ENCODE data around the gene RBCK1. TPM values are rescaled to one million over a fixed set of nuclear protein-coding genes. Genes with fewer than 3 reads are reported as not detected.

RBCK1 gene
- total and polyA plus RNA-seq, 2 donors (not counting 3 experiments of a cell fraction or from before 2014, with no cell fraction given): 80.4 to 82.7 TPM

DNA sequence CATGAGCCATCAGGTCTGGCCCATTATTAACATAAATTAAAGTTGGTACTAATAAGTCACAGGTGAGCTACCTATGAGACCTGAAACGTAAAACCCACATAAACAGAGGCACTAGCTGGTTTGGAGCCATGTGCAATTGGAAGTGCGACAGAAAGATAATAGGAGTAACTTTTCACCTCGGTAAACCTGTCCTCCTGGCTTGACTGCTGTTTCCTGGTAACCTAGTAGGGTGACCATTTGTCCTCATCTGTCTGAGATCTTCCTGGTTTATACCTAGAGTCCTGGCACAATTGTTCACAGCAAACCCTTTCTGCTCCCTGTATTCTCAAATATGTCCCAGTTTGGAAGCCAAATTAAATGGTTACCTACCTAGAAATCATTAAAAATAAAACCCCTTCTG lies 46.9 kb downstream of the RBCK1 start:
- H3K9me1 ChIP-seq (replicated peaks; ENCODE audit: control insufficient read depth, extremely low read depth, insufficient read depth, low read length): no peaks in the 10 kb centered on the region
- dilution Hi-C loops (cut with MboI; ENCODE audit: extremely low pct_ligation_motif_present, low sequenced_read_pairs): no loop called here

DNA sequence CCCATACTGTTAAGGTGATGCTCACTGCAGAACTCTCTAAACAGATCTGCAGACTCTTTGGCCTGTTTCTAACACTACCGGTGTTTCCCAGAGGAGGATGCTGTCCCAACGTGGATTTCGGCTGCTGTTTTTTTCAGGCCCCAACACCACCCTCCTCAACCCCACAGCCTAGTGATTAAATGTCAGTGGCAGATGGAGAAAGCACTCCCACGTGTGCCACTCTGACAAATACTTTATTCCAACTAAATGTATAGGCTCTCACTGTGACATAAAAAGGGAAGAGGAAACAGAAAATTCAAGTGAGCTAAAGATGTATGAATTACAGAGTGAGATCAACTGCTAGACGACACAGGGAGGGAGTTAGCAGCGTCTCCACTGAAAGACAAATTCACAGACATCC lies 50.7 kb downstream of the RBCK1 start:
- Histone ChIP-seq H3K9me1 (replicated peaks; ENCODE audit: control insufficient read depth, extremely low read depth, insufficient read depth, low read length) (no peaks in the 10 kb centered on the region), H4K20me1 (replicated peaks; ENCODE audit: control insufficient read depth, extremely low read depth, insufficient read depth, low read length) (peaks cover 3% of the 10 kb centered on the region), H2AFZ (ENCODE audit: low read depth, low read length) (no peak overlapping the region), H3K9ac (replicated peaks; ENCODE audit: extremely low read depth, insufficient read depth, low read length) (no peak overlapping the region), H3K79me2 (ENCODE audit: control insufficient read depth, insufficient read depth, low read length) (peaks cover 66% of the 10 kb centered on the region), H3K4me2 (ENCODE audit: insufficient read depth, low read length) (peak overlapping the region; percentile 27), H3K27me3 (ENCODE audit: control insufficient read depth in 2 of 2, insufficient read depth in 2 of 2, low read length in 2 of 2) (no peaks in the 10 kb centered on the region), H3K36me3 (ENCODE audit: control insufficient read depth in 2 of 2, extremely low read depth in 1 of 2, insufficient read depth in 2 of 2, low read length in 2 of 2) (no peaks in the 10 kb centered on the region), H3K4me1 (ENCODE audit: control insufficient read depth, extremely low read depth, insufficient read depth, low read length) (peaks cover 28% of the 10 kb centered on the region), H3K27ac (ENCODE audit: insufficient read depth, low read depth, low read length) (no peak overlapping the region), H3K9me3 (replicated peaks; ENCODE audit: control insufficient read depth, insufficient read depth, low read length) (no peaks in the 10 kb centered on the region), H3K4me3 (replicated peaks in 1 of 3; ENCODE audit: insufficient read depth in 1 of 3, low read depth in 1 of 3, low read length in 3 of 3) (no peak overlapping the region)
- BruUV-seq (replicated peaks): no TSS peak
- intact Hi-C loops (cut with micrococcal nuclease) (no loop called here), dilution Hi-C loops (cut with MboI; ENCODE audit: extremely low pct_ligation_motif_present, low sequenced_read_pairs) (no loop called here)
- DNase-seq (ENCODE audit: low read depth, low spot score) (no peak), FAIRE-seq (peak; percentile 48)
- TF ChIP-seq GATA2 (IDR thresholded peaks at IDR 0.05; ENCODE audit: insufficient read depth, insufficient read length, low read depth, low read length) (no peak), MYC (IDR thresholded peaks at IDR 0.05; ENCODE audit: low read depth, low read length) (no peak), POLR2AphosphoS5 (IDR thresholded peaks at IDR 0.05; ENCODE audit: insufficient read depth, low read depth, low read length) (no peak), EZH2 (IDR thresholded peaks at IDR 0.05; ENCODE audit: borderline replicate concordance, low read depth, low read length, severe bottlenecking) (no peak), JUN (IDR thresholded peaks at IDR 0.05; ENCODE audit: borderline replicate concordance, insufficient read depth, insufficient read length, low read depth) (no peak), POLR2A (IDR thresholded peaks at IDR 0.05; ENCODE audit: low read depth, low read length) (no peak), FOS (IDR thresholded peaks at IDR 0.05; ENCODE audit: borderline replicate concordance, insufficient read depth, low read length) (no peak)
- TF ChIP-seq, protein P1, sequence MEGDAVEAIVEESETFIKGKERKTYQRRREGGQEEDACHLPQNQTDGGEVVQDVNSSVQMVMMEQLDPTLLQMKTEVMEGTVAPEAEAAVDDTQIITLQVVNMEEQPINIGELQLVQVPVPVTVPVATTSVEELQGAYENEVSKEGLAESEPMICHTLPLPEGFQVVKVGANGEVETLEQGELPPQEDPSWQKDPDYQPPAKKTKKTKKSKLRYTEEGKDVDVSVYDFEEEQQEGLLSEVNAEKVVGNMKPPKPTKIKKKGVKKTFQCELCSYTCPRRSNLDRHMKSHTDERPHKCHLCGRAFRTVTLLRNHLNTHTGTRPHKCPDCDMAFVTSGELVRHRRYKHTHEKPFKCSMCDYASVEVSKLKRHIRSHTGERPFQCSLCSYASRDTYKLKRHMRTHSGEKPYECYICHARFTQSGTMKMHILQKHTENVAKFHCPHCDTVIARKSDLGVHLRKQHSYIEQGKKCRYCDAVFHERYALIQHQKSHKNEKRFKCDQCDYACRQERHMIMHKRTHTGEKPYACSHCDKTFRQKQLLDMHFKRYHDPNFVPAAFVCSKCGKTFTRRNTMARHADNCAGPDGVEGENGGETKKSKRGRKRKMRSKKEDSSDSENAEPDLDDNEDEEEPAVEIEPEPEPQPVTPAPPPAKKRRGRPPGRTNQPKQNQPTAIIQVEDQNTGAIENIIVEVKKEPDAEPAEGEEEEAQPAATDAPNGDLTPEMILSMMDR (IDR thresholded peaks at IDR 0.05; ENCODE audit: extremely low read depth in 1 of 2, insufficient read depth in 1 of 2, low read depth in 1 of 2, low read length in 2 of 2): no peak
- TF ChIP-seq, protein P2, sequence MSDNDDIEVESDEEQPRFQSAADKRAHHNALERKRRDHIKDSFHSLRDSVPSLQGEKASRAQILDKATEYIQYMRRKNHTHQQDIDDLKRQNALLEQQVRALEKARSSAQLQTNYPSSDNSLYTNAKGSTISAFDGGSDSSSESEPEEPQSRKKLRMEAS (IDR thresholded peaks at IDR 0.05; ENCODE audit: insufficient read depth, insufficient read length): no peak
- CTCF ChIA-PET: interaction anchor here (1.1 to 2.8 kb wide), 4 partner anchors 11 to 27 kb away, joined by 4 to 7 read pairs (median 6); no protein-coding TSS in a partner anchor
- POLR2A ChIA-PET: no interaction called here

More for the DNA sequence above, 46.9 kb downstream of the RBCK1 start:
- Histone ChIP-seq H3K36me3 (ENCODE audit: control insufficient read depth in 2 of 2, extremely low read depth in 1 of 2, insufficient read depth in 2 of 2, low read length in 2 of 2) (no peaks in the 10 kb centered on the region), H3K27ac (ENCODE audit: insufficient read depth, low read depth, low read length) (no peak overlapping the region), H2AFZ (ENCODE audit: low read depth, low read length) (no peak overlapping the region), H3K27me3 (ENCODE audit: control insufficient read depth in 2 of 2, insufficient read depth in 2 of 2, low read length in 2 of 2) (no peaks in the 10 kb centered on the region), H4K20me1 (replicated peaks; ENCODE audit: control insufficient read depth, extremely low read depth, insufficient read depth, low read length) (no peaks in the 10 kb centered on the region), H3K4me1 (ENCODE audit: control insufficient read depth, extremely low read depth, insufficient read depth, low read length) (peaks cover 12% of the 10 kb centered on the region), H3K9me3 (replicated peaks; ENCODE audit: control insufficient read depth, insufficient read depth, low read length) (no peaks in the 10 kb centered on the region), H3K4me2 (ENCODE audit: insufficient read depth, low read length) (no peak overlapping the region), H3K79me2 (ENCODE audit: control insufficient read depth, insufficient read depth, low read length) (peaks cover 74% of the 10 kb centered on the region), H3K4me3 (replicated peaks in 1 of 3; ENCODE audit: insufficient read depth in 1 of 3, low read depth in 1 of 3, low read length in 3 of 3) (no peak overlapping the region), H3K9ac (replicated peaks; ENCODE audit: extremely low read depth, insufficient read depth, low read length) (no peak overlapping the region)
- TF ChIP-seq GATA2 (IDR thresholded peaks at IDR 0.05; ENCODE audit: insufficient read depth, insufficient read length, low read depth, low read length): no peak
- TF ChIP-seq POLR2AphosphoS5 (IDR thresholded peaks at IDR 0.05; ENCODE audit: insufficient read depth, low read depth, low read length): no peak
- TF ChIP-seq FOS (IDR thresholded peaks at IDR 0.05; ENCODE audit: borderline replicate concordance, insufficient read depth, low read length): no peak
- TF ChIP-seq, protein P1 (IDR thresholded peaks at IDR 0.05; ENCODE audit: extremely low read depth in 1 of 2, insufficient read depth in 1 of 2, low read depth in 1 of 2, low read length in 2 of 2): no peak
- no peak for TF ChIP-seq POLR2A (IDR thresholded peaks at IDR 0.05; ENCODE audit: low read depth, low read length)
- no peak for TF ChIP-seq MYC (IDR thresholded peaks at IDR 0.05; ENCODE audit: low read depth, low read length)
- DNase-seq (ENCODE audit: low read depth, low spot score): no peak
- FAIRE-seq: no peak
- ChIA-PET CTCF (interaction anchor here (0.7 to 1.2 kb wide), 2 partner anchors 23 to 25 kb away, joined by 3 read pairs; no protein-coding TSS in a partner anchor), POLR2A (no interaction called here)
- BruUV-seq (replicated peaks): no TSS peak
- intact Hi-C loops (cut with micrococcal nuclease): no loop called here

All from endothelial cell of umbilical vein (primary cell).